C4-2B (cell line): ENCODE data around the gene GRB10.

Experiments used
- CTCF ChIP-seq: fragments of 450-650 bp; conservative IDR thresholded peaks from 2 replicates; pipeline ENCODE4 v1.5.1; 2017; ENCODE audit warnings: mild to moderate bottlenecking
- ZFX ChIP-seq: fragments of 450-650 bp; IDR thresholded peaks from 2 replicates; pipeline ENCODE4 v1.6.1; 2017

- TF ChIP-seq CTCF (no peak), ZFX (no peak)
These were observed 221.8 kb downstream of the GRB10 start for GRCh38 chr7:50560865-50561351.
